ENCODE results near the gene NXPH3.
"Not testable (repeated sequence)": the region's sequence is repeated elsewhere in the genome, so short reads cannot be mapped to it uniquely, and the experiment has no call there.

The NXPH3 gene

GRCh38 chr17:49554694-49555494, 20.8 kb upstream of the NXPH3 start:
- DNase-seq (ENCODE audit: low read depth), result no peak

- DNase-seq (ENCODE audit: low read depth), result no peak
These were observed 20.0 kb upstream of the NXPH3 start for GRCh38 chr17:49555495-49556222.

- no peak for DNase-seq (ENCODE audit: low read depth)
These were observed 19.3 kb upstream of the NXPH3 start for GRCh38 chr17:49556223-49556943.

- DNase-seq (ENCODE audit: low read depth), result no peak
These were observed 18.2 kb upstream of the NXPH3 start for GRCh38 chr17:49557312-49558024.

- no peak for DNase-seq (ENCODE audit: low read depth)
These were observed 11.0 kb upstream of the NXPH3 start for GRCh38 chr17:49564638-49565037.

GRCh38 chr17:49565948-49566491, 9.7 kb upstream of the NXPH3 start:
- no peak for DNase-seq (ENCODE audit: low read depth)

- no peak for DNase-seq (ENCODE audit: low read depth)
These were observed 9.0 kb upstream of the NXPH3 start for GRCh38 chr17:49566668-49567071.

- DNase-seq (ENCODE audit: low read depth), result no peak
These were observed 8.6 kb upstream of the NXPH3 start for GRCh38 chr17:49567104-49567521.

- peak; percentile 59 for DNase-seq (ENCODE audit: low read depth)
These were observed 7.6 kb upstream of the NXPH3 start for GRCh38 chr17:49567871-49568694.

GRCh38 chr17:49568695-49569047, 7.0 kb upstream of the NXPH3 start:
- not testable (repeated sequence) for DNase-seq (ENCODE audit: low read depth)

- no peak for DNase-seq (ENCODE audit: low read depth)
These were observed 5.0 kb upstream of the NXPH3 start for GRCh38 chr17:49570540-49571242.

GRCh38 chr17:49571283-49571682, 4.4 kb upstream of the NXPH3 start:
- DNase-seq (ENCODE audit: low read depth), result no peak

- no peak for DNase-seq (ENCODE audit: low read depth)
These were observed 3.9 kb upstream of the NXPH3 start for GRCh38 chr17:49571764-49572163.

GRCh38 chr17:49572226-49572625, 3.4 kb upstream of the NXPH3 start:
- no peak for DNase-seq (ENCODE audit: low read depth)

- DNase-seq (ENCODE audit: low read depth), result no peak
These were observed 2.8 kb upstream of the NXPH3 start for GRCh38 chr17:49572806-49573420.

- no peak for DNase-seq (ENCODE audit: low read depth)
These were observed 2.0 kb upstream of the NXPH3 start for GRCh38 chr17:49573510-49574322.

- no peak for DNase-seq (ENCODE audit: low read depth)
These were observed 1.3 kb upstream of the NXPH3 start for GRCh38 chr17:49574323-49574781.

GRCh38 chr17:49574945-49575678, 559 bp upstream of the NXPH3 start:
- no peak for DNase-seq (ENCODE audit: low read depth)
